Thoracic aorta (tissue), 2 donors: Measurements from ENCODE around the gene GGN. TPM values are rescaled to one million over a fixed set of nuclear protein-coding genes. Genes with fewer than 3 reads are reported as not detected.

Experiments
- ATAC-seq: fragments of 150-250 bp; one replicate; pipeline ENCODE4 v1.8.0; 2017; ENCODE audit warnings: low read depth; ENCODE audit not compliant: insufficient number of reproducible peaks, low FRiP score
- DNase-seq: peaks from one replicate; pipeline ENCODE4 v3.0.0-alpha.2; 2020; ENCODE audit warnings: low spot score
- H3K27ac ChIP-seq, 2 donors: fragments of 200-600 bp; sonication (generic); 1 replicate in 1 of 2; 2 replicates in 1 of 2; pipeline ENCODE4 v1.5.1; 2016; ENCODE audit warnings: mild to moderate bottlenecking in 2 of 2, moderate library complexity in 2 of 2
- H3K27me3 ChIP-seq: fragments of 200-600 bp; sonication (generic); replicated peaks from 2 replicates; pipeline ENCODE4 v1.6.0; 2016; ENCODE audit warnings: mild to moderate bottlenecking; ENCODE audit not compliant: insufficient read depth
- H3K36me3 ChIP-seq: fragments of 200-600 bp; sonication (generic); one replicate; pipeline ENCODE4 v1.5.1; 2016
- H3K4me1 ChIP-seq, 2 donors: fragments of 200-600 bp; sonication (generic); 1 replicate in 1 of 2; 2 replicates in 1 of 2; pipeline versions ENCODE4 v1.5.1 to v1.6.0; 2016; ENCODE audit warnings: low read depth in 2 of 2, mild to moderate bottlenecking in 1 of 2; ENCODE audit not compliant: control insufficient read depth in 1 of 2
- H3K4me3 ChIP-seq: fragments of 200-600 bp; sonication (generic); 2 replicates; pipeline ENCODE4 v1.5.1; 2016; ENCODE audit warnings: mild to moderate bottlenecking
- H3K9me3 ChIP-seq: fragments of 200-600 bp; sonication (generic); 2 replicates; pipeline ENCODE4 v1.5.1; 2016
- CTCF ChIP-seq: fragments of 200-600 bp; sonication (generic); IDR thresholded peaks from one replicate; pipeline ENCODE4 v1.5.1; 2019; ENCODE audit warnings: antibody characterized with exemption
- total RNA-seq, 2 donors: library from RNA; depleted of rRNA; stranded (reverse); fragments of >200 nt; gene quantifications; one replicate each; pipeline versions ENCODE4 v1.1.0 to v1.2.3, GENCODE V29; 2016

Gene GGN
- total RNA-seq, 2 donors from 2014 or later = 1.5 to 6.0 TPM

GRCh38 chr19:38399081-38399480 lies 11.2 kb upstream of the GGN start:
- H3K4me1 ChIP-seq = peaks cover 0 to 7% of the 10 kb centered on the region in 2 donors
- H3K27me3 ChIP-seq = peaks cover 3% of the 10 kb centered on the region
- no peak overlapping the region for H3K4me3 ChIP-seq
- no peak overlapping the region for H3K27ac ChIP-seq
- TF ChIP-seq CTCF = no peak
- DNase-seq (no peak), ATAC-seq (no peak)
- H3K9me3 ChIP-seq = no peaks in the 10 kb centered on the region
- H3K36me3 ChIP-seq = no peaks in the 10 kb centered on the region

- H3K9me3 ChIP-seq = no peaks in the 10 kb centered on the region
- no peak for TF ChIP-seq CTCF
- H3K27me3 ChIP-seq = peaks cover 3% of the 10 kb centered on the region
- peak overlapping the region; percentile 34 for H3K4me3 ChIP-seq
- ATAC-seq (no peak), DNase-seq (no peak)
- no peak overlapping the region for H3K27ac ChIP-seq
- no peaks in the 10 kb centered on the region for H3K36me3 ChIP-seq
- no peaks in the 10 kb centered on the region for H3K4me1 ChIP-seq
Measured at GRCh38 chr19:38395381-38396114, 7.7 kb upstream of the GGN start.

GRCh38 chr19:38394488-38394887 lies 6.7 kb upstream of the GGN start:
- H3K27me3 ChIP-seq = no peaks in the 10 kb centered on the region

GRCh38 chr19:38392707-38393308 lies 5.0 kb upstream of the GGN start:
- Histone ChIP-seq H3K4me3 (no peak overlapping the region), H3K27ac (no peak overlapping the region), H3K36me3 (no peaks in the 10 kb centered on the region), H3K27me3 (no peaks in the 10 kb centered on the region), H3K4me1 (peaks cover 0 to 15% of the 10 kb centered on the region in 2 donors), H3K9me3 (no peaks in the 10 kb centered on the region)
- DNase-seq = no peak
- ATAC-seq = no peak
- no peak for TF ChIP-seq CTCF

More at GRCh38 chr19:38394488-38394887, 6.7 kb upstream of the GGN start:
- peaks cover 0 to 6% of the 10 kb centered on the region in 2 donors for H3K4me1 ChIP-seq
- no peaks in the 10 kb centered on the region for H3K36me3 ChIP-seq
- DNase-seq (no peak), ATAC-seq (no peak)
- no peak for TF ChIP-seq CTCF
- no peak overlapping the region for H3K4me3 ChIP-seq
- no peaks in the 10 kb centered on the region for H3K9me3 ChIP-seq
- H3K27ac ChIP-seq = no peak overlapping the region

GRCh38 chr19:38391911-38392464 lies 4.2 kb upstream of the GGN start:
- Histone ChIP-seq H3K4me3 (no peak overlapping the region), H3K4me1 (peaks cover under 1 to 22% of the 10 kb centered on the region in 2 donors), H3K27me3 (no peaks in the 10 kb centered on the region), H3K27ac (no peak overlapping the region), H3K9me3 (no peaks in the 10 kb centered on the region), H3K36me3 (no peaks in the 10 kb centered on the region)
- DNase-seq (no peak), ATAC-seq (no peak)
- no peak for TF ChIP-seq CTCF
